Measurements from ENCODE around the gene GFI1B.

GFI1B gene

GRCh38 chr9:132985071-132985350, 6.5 kb downstream of the GFI1B start:
- in situ Hi-C loops (cut with HindIII; ENCODE audit: low sequenced_read_pairs): no loop called here
- DNase-seq (ENCODE audit: low read depth, low spot score): no peak
- TF ChIP-seq, protein P1, sequence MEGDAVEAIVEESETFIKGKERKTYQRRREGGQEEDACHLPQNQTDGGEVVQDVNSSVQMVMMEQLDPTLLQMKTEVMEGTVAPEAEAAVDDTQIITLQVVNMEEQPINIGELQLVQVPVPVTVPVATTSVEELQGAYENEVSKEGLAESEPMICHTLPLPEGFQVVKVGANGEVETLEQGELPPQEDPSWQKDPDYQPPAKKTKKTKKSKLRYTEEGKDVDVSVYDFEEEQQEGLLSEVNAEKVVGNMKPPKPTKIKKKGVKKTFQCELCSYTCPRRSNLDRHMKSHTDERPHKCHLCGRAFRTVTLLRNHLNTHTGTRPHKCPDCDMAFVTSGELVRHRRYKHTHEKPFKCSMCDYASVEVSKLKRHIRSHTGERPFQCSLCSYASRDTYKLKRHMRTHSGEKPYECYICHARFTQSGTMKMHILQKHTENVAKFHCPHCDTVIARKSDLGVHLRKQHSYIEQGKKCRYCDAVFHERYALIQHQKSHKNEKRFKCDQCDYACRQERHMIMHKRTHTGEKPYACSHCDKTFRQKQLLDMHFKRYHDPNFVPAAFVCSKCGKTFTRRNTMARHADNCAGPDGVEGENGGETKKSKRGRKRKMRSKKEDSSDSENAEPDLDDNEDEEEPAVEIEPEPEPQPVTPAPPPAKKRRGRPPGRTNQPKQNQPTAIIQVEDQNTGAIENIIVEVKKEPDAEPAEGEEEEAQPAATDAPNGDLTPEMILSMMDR (IDR thresholded peaks at IDR 0.05; ENCODE audit: low read depth, low read length): no peak
- H3K4me3 ChIP-seq (ENCODE audit: low read depth, low read length): no peak overlapping the region

DNA sequence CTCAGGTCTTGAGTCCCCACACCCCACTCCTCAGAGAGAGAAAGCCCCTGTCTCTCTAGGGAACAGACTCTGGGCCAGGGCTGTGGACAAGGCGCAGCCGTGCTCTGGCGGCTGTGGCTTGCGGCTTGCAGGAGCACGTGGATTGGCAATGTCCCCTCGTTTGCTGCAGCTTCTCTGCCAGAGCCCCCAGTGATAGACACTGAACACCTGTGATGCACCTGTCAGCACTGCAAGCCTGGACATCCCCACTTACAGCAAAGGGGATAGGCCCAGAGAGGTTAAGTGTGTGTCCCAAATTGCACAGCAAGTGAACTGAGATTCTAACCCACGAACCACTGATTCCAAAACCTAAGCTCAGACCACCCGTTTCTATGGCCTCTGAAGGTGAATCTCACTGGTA, 7.0 kb downstream of the GFI1B start:
- in situ Hi-C loops (cut with HindIII; ENCODE audit: low sequenced_read_pairs): no loop called here
- TF ChIP-seq, protein P1 (IDR thresholded peaks at IDR 0.05; ENCODE audit: low read depth, low read length): no peak
- H3K4me3 ChIP-seq (ENCODE audit: low read depth, low read length): no peak overlapping the region
- DNase-seq (ENCODE audit: low read depth, low spot score): no peak

DNA sequence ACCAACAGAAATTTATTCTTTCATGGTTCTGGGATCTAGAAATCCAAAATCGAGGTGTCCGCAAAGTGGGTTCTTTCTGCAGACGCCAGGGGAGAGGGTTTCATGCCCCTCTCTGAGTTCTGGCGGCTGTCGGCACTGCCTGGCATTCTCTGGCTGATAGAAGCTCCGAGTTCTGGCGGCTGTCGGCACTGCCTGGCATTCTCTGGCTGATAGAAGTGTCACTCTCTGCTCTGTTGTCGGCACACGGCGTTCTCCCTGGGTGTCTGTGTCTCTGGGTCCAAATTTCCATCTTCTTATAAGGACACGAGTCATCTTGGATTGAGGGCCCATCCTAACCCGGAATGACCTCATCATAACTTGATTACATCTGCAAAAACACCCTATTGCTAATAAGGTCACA, 7.6 kb downstream of the GFI1B start:
- TF ChIP-seq, protein P1 (IDR thresholded peaks at IDR 0.05; ENCODE audit: low read depth, low read length): no peak
- in situ Hi-C loops (cut with HindIII; ENCODE audit: low sequenced_read_pairs): no loop called here
- no peak overlapping the region for H3K4me3 ChIP-seq (ENCODE audit: low read depth, low read length)
- no peak for DNase-seq (ENCODE audit: low read depth, low spot score)

- TF ChIP-seq, protein P1 (IDR thresholded peaks at IDR 0.05; ENCODE audit: low read depth, low read length): no peak
- no peak overlapping the region for H3K4me3 ChIP-seq (ENCODE audit: low read depth, low read length)
- DNase-seq (ENCODE audit: low read depth, low spot score): no peak
- in situ Hi-C loops (cut with HindIII; ENCODE audit: low sequenced_read_pairs): no loop called here
These were observed 8.4 kb downstream of the GFI1B start for GRCh38 chr9:132986640-132987620.

DNA sequence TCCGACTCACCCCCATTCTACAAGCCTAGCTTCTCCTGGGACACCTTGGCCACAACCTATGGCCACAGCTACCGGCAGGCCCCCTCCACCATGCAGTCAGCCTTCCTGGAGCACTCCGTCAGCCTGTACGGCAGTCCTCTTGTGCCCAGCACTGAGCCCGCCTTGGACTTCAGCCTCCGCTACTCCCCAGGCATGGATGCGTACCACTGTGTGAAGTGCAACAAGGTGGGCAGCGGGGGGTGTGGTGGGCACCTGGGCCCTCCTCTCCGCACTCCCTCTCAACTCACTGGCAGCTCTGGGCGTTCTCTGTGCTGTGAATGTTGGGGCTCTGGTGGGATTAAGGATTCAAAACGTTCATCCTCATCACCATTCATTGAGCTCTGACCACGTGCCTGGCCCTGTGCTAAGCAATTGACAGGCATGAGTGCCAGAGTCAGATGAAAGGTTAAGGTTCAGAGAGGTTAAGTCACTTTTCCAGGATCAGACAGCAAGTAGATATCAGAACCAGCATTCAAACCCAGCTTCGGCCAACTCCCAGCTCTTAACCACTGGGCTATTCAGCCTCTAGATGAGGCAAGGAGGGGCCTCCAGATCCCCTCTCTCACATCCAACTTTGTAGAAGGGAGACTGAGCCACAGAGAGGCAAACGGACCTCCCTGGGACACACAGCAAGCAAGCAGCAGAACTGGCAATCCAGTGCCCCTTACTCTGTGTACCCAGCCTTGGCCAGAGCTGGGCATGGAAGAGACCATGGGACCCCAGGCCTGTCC, 9.9 kb downstream of the GFI1B start:
- TF ChIP-seq, protein P1 (IDR thresholded peaks at IDR 0.05; ENCODE audit: low read depth, low read length): no peak
- DNase-seq (ENCODE audit: low read depth, low spot score): no peak
- in situ Hi-C loops (cut with HindIII; ENCODE audit: low sequenced_read_pairs): no loop called here
- H3K4me3 ChIP-seq (ENCODE audit: low read depth, low read length): no peak overlapping the region

GRCh38 chr9:132989014-132989310, 10.5 kb downstream of the GFI1B start:
- H3K4me3 ChIP-seq (ENCODE audit: low read depth, low read length): no peak overlapping the region
- in situ Hi-C loops (cut with HindIII; ENCODE audit: low sequenced_read_pairs): no loop called here
- no peak for DNase-seq (ENCODE audit: low read depth, low spot score)
- TF ChIP-seq, protein P1 (IDR thresholded peaks at IDR 0.05; ENCODE audit: low read depth, low read length): no peak
